Measurements from ENCODE around the gene FOXJ1.
"Not testable (repeated sequence)": the region's sequence is repeated elsewhere in the genome, so short reads cannot be mapped to it uniquely, and the experiment has no call there.

The FOXJ1 gene

DNA sequence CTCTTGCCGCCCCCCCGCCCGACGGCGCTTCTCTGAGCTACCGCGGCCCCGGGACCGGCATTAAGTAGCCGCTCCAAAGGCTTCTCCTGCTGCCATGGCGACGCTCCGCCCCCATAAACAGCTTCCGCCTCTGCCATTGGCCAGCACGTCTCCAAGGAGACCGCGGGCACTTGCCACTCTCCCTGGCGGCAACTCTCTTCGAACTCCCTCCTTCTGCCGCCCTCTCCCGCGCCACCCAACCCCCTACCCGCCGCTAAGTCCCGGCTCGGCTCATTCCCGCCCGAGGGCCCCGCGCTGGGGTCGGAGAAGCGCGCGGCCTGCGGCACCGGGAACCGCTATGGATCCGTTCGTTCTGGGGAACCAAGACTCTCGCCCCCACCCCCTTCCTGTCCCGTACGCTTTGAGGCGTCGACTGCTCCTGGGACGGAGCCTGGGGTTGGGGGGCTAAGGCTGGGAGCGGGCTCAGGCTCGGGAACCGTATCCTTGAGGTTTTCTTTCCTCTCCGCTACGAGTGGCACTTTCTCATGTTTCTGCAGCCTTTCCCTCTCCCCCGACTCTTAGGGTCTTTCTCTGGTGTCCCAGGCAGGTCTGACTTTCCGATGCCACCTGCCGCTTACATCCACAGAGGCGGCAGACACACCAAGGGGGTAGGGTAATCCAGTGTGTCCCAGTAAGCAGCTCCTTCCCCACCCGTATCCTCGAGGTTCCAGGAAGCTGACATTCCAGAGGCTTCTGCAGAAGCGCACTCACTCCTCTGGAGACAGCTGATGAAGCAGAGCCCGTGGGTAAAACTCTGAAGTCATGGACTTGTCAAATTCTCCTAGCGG lies at the start of gene FOXJ1:
Gene FOXJ1 (minus strand): TSS at position 34 of the 827 bp plus-strand sequence. CDS start 850 bp downstream, outside the sequence.
- peak; percentile 81 to 96 for DNase-seq

DNA sequence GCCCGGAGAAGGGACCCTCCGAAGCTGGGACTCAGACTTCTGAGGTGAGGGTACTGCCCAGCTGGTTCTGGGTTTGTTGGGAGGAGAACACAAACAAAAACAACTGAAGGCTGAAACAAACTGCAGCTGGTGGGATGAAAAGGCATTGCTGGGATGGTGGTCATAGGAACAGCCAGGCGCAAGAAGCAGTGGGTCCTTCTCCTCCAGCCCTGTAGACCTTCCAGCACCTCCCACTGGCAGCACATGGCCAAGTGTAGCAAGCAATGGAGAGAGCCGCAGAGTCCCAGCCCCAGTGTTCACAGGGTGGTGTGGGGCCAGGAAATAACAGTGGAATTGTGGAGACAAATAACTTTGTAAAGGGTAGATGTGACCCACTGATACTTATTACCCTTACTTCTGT lies 48.7 kb upstream of the FOXJ1 start:
- DNase-seq: no peak

DNA sequence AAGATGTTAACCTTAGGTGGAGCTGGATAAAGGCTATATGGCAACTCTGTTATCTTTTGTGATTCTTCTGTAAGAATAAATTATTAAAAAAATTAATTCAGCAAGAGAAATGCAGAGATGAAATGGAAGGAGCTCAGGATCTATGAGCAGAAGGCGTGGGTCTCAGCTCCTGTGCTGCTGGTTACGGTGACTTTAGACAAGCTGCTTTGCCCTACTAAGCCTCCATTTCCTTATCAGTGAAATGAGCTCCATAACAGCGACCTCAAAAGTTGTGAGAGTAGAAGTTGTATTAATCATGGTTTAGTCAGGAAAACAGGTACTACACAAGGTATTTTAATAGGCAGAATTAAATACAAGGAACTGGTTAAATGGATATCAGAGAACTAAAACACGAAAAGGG lies 48.2 kb upstream of the FOXJ1 start:
- no peak for DNase-seq

- DNase-seq: no peak
These were observed 47.4 kb upstream of the FOXJ1 start for GRCh38 chr17:76188213-76189016.

GRCh38 chr17:76186774-76187173 lies 45.7 kb upstream of the FOXJ1 start:
- not testable (repeated sequence) for DNase-seq

DNA sequence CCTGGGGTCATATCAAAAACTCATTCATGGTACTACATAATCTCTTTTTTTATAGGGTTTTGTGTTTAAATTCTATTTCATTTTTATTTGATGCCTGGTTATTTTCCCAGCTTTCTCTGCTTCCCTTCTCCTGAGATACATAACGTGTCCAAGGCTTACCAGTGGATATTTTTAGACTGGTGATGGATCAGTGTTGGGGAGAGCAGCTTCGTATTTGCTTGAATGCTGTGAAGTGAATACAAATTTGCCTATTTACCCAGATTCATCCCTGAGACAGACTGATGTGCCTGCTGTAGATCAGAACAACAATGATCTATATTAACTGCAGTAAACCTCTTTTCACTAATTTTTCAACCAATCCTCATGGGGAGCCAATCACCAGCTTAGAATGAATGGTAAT lies 43.2 kb upstream of the FOXJ1 start:
- no peak for DNase-seq

- DNase-seq: peak; percentile 82 to 92
These were observed 41.1 kb upstream of the FOXJ1 start for GRCh38 chr17:76182016-76182764.

- DNase-seq: no peak
These were observed 38.7 kb upstream of the FOXJ1 start for GRCh38 chr17:76179496-76180467.

DNA sequence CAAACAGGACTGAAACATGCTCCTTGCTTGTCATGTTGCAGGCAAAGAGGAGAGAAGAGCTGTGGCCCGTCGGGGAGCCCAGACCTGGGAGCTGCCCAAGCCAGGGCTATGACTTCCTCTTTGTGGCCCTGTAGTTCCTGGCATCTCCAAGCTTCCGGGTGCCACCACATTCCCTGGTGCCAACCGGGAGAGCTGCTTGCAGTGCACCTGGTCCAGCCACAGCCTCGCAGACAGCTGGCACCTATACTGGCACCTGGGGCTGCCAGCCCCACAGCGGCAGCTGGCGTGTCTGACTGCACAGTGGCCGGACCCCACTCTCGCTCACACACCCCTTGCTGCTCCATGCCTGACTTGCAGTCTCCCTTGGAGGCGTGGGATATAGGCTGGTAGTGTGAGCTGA lies 37.1 kb upstream of the FOXJ1 start:
- no peak for DNase-seq

- no peak for DNase-seq
These were observed 35.9 kb upstream of the FOXJ1 start for GRCh38 chr17:76176701-76177574.

DNA sequence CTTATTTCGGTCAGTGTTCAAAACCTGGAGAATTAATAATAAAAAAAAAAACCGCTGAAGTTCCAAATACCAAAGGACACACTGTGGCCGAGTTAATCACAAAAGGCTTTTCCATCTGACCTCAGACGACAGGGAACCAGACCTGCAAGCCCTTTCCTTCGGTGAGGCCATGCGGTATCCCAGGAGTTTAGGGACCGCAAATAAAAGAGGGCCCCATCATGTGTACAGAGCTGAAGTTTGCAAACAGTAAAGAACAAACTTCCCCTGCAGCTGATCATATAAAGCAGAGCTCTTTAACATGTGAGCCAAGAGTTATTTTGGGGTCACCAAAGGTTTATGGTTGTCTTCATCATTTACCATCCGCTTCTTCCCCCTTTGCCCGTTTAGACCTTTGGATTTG lies 33.0 kb upstream of the FOXJ1 start:
- DNase-seq: no peak

DNA sequence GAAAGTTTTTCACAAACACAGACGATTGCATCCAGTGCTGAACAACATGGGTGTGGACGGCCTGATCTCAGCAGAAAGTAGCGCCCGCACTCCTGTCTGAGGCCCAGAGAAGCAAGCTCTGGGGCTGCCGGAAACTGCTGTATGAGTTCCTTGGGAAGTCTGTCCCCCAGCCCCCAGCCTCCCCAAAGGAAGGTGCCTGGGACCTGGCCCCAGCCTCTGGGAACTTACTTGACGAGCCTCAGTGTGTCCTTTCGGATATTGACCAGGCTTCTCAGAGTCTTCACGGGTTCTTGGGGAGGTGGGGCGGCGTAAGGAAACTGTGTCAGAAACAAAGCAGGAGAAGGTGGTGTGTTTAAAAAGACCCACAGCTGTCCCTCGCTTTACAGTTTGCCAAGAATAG lies 32.4 kb upstream of the FOXJ1 start:
- no peak for DNase-seq

DNA sequence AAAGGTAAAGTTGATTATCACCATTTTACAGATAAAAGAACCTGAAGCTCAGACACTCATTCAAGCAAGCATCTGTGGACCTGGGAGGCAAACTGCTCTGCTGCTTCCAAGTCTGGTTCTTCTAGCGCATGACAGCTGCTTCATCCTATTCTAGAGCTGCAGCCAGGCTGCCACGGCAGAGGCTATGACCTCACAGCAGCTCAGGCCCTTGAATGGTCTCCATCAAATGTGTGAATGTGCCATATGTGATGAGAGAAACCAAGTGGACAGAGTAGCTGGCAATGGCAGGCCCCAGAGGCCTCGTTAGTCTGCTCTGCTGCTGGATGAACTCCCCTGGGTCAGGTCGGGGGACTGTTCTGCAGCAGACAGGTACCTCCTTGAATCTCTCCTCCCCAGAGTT lies 30.7 kb upstream of the FOXJ1 start:
- DNase-seq: peak in 1 of 2 experiments; percentile 27

DNA sequence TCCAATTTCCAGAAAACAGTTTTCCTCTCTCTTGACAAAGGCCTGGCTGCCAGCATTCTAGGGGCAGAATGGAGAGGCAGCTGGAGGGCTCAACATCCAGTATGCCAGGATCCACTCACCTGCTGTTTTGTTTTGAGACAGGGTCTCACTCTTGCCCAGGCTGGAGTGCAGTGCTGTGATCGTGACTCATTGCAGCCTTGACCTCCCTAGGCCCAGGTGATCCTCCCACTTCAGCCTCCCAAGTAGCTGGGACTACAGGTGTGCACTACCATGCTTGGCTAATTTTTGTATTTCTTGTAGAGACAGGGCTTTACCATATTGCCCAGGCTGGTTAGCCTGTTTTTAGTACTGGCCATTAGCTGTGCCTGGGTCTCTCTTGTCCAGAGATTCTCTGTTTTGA lies 29.1 kb upstream of the FOXJ1 start:
- DNase-seq: no peak

DNA sequence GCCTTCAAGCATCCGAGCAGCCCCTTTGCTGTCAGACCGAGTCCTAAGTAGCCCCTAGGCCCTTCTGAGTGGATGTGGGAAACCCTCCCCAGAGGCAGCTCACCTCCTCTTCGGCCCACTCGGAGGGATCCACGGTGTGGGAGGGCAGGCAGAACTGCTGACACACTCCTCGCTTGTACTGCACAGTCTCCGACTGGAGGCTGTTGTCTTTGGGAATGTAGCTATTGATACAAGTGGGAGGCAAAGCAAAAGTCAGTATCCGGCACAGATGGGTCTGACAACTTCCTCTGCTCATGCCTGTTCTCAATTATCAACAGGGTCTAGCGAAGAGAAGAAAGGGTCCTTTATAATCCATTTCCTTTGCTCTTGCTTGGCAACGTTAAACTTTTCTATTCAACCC lies 25.9 kb upstream of the FOXJ1 start:
- no peak for DNase-seq

DNA sequence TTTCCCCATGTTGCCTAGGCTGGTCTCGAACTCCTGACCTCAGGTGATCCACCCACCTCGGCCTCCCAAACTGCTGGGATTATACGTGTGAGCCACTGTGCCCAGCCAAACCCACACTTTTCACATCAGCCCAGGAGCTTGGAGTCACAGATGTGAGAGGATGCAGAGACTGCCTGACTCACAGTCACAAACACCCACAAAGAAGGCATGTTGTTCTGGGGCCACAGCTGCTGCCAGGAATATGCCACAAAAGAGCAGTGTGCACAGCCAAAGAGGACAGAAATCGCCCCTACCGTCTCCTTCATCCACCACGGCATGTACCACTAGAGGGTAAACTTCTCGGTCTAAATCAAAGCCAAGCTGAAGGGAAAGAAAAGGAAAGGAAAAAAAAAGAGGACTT lies 25.1 kb upstream of the FOXJ1 start:
- DNase-seq: no peak

GRCh38 chr17:76164331-76164730 lies 23.3 kb upstream of the FOXJ1 start:
- no peak for DNase-seq

- DNase-seq: no peak
These were observed 22.9 kb upstream of the FOXJ1 start for GRCh38 chr17:76163919-76164318.

- DNase-seq: no peak
These were observed 20.7 kb upstream of the FOXJ1 start for GRCh38 chr17:76161619-76162266.

DNA sequence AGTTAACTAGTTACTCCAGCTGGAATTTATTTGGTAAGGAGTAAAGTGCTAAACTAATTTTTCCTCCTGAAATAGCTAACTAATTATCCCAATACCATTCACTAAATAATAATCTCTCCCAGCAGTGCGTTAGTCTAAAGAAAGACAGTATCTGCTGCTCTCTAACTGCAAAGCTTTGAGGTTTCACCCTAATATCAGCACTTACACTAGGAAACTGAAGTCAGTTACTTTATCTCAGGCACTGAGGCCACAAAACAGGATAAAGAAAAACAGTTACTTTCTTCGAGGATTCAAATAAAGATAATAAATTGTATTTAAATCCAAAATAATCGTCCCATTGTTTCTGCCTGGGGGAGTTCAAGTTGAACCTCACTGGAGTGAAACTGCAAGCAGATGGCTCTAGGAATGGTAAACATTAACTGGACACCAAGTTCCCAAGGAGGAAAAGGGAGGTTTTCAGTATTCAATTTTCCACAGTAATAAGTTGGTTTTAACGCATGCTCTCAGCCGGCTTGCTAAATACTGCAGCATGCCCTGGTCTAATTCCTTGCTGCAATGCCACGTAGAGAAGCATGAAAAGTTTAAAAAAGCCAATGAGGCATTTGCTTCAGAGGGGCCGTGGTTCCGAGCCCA lies 20.0 kb upstream of the FOXJ1 start:
- no peak for DNase-seq

All from NCI-H446 (cell line).